Measurements from ENCODE around the gene FAM210A.

DNA sequence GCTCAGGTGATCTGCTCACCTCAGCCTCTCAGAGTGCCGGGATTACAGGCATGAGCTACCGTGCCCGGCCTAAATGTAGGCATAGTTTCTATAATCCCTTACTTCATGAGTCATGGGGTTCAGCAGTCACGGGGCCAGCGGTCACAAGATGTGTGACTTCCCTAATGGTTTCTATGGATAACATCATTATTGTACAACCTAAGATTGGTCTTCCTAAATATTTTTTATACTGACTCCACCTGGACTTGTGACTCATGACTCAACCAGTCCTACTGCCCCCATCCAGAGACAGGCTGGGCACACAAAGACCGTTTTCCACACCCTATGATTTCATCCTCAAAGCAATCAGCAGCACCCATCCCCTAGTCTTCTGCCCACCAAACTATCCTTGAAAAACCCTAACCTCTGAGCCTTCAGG is 15.9 kb downstream of the FAM210A start:
- TF ChIP-seq GATA3 (IDR thresholded peaks at IDR 0.05; ENCODE audit: low read depth, low read length) = no peak
- TF ChIP-seq GATA2 (IDR thresholded peaks at IDR 0.05; ENCODE audit: low read depth, low read length) = no peak

Data from SH-SY5Y (cell line).